DND-41 (cell line): Measurements from ENCODE around the gene APEH.

Source experiments
- CTCF ChIP-seq: IDR thresholded peaks from 2 replicates; pipeline ENCODE4 v1.5.1; 2012; ENCODE audit warnings: borderline replicate concordance, low read length, moderate library complexity, mild to moderate bottlenecking; ENCODE audit not compliant: poor library complexity, severe bottlenecking; ENCODE audit errors: extremely low read depth
- EZH2 ChIP-seq: IDR thresholded peaks from 3 replicates; pipeline ENCODE4 v1.6.1; 2012; ENCODE audit warnings: borderline replicate concordance, low read depth, mild to moderate bottlenecking, moderate library complexity, low read length, inconsistent platforms; ENCODE audit not compliant: severe bottlenecking

GRCh38 chr3:49634736-49635135 is 39.4 kb upstream of the APEH start:
- TF ChIP-seq CTCF (peak; percentile 27), EZH2 (no peak)
